Measurements from ENCODE around the gene RSAD1.

The RSAD1 gene

DNA sequence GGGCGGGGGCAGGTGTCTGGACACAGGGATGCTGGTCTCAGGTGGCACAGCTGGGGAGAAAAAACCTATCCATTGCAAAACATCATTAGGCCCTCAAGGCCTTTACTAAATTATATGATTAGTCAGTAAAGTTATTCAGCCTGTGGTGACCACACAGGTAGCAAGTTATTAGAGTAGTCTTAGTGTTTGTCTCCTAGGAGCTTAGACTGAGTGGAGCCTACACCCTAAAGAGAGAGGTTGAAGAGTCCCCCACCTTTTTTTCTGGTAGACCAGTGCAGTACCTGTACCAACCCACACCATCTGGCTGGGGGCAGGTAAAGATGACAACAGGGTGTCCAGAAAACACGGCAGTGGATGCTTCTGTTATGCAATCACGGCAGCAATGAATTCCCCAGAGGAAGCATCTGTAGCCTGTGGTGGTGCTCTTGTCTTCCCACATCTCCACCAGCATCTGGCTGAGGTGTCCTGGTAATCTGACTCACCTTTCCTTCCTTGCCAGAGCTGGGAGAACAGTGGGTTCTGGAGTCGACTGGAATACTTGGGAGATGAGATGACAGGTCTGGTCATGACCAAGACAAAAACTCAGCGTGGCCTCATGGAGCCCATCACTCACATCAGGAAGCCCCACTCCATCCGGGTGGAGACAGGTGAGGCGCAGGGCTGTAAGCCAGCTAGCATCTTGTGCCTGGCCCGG is 40.6 kb downstream of the RSAD1 start:
- no peak for DNase-seq (ENCODE audit: low spot score)

DNA sequence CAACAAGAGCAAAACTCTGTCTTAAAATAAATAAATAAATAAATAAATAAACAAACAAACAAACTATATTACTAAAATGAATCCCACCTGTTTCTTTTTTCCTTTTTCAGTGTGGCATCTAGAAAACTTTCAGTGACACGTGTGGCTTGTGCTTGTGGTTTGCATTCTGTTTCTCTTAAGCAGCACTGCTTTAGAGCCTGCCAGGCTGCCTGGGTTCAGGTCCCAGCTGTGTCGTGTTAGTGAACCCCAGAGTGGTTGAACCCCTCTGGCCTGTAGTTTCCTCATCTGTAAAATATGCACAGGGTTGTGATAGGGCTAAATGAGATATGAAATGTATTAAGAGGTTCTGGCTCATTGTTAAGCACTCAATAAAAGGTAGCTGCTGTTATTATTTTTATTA is 41.8 kb downstream of the RSAD1 start:
- no peak for DNase-seq (ENCODE audit: low spot score)

DNA sequence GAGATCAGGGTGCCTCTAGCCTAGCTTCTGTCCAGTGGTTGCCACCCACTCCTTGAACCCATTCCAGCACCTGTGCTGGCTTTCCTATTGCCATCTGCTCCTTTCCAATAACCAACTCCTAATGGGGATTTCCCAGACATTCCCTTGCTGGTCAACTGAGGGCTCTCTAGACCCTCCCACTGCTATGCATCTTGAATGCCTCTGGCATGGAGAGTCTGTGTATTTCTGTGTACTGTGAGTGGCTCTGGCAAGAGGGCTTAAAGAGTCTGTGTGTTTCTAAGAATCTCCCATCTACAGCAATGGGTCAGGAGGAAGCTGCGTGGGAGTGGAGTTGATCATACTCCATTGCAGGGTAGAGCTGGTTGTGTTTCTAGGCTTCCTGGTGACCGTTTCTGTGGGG is 42.9 kb downstream of the RSAD1 start:
- DNase-seq (ENCODE audit: low spot score): no peak

DNA sequence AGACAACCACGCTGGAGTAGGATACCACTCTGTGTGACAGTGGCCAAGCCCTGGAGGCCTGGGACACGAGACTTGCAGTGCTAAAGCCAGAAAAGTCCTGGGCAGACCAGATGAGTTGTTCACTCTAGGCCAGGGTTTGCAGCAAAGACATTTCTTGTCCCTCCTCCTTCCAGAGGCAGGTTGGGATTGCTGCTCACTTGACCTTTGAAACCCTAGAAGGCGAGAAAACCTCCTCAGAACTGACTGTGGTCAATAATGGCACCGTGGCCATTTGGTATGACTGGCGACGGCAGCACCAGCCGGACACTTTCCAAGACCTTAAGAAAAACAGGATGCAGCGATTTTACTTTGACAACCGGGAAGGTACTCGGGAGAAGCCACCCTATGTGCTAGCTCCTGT is 44.1 kb downstream of the RSAD1 start:
- no peak for DNase-seq (ENCODE audit: low spot score)

DNA sequence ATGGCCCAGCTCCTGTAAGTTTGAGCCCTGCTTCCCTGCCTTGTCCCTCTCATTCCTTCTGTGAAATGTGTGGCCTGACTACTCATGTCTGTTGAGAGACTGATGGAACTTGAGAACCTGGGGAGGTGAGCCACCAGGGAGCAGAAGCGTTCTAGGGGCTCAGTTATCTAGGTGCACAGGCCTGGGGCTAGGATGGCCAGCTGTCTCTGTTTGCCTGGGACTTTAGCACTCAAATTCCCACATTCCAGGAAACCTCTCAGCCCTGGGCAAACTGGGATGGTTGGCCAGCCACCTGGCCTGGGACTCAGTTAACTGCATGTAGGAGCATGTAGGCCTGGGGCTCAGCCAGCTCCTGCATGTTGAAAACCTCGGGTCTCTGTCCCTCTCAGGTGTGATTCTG is 44.5 kb downstream of the RSAD1 start:
- no peak for DNase-seq (ENCODE audit: low spot score)

DNA sequence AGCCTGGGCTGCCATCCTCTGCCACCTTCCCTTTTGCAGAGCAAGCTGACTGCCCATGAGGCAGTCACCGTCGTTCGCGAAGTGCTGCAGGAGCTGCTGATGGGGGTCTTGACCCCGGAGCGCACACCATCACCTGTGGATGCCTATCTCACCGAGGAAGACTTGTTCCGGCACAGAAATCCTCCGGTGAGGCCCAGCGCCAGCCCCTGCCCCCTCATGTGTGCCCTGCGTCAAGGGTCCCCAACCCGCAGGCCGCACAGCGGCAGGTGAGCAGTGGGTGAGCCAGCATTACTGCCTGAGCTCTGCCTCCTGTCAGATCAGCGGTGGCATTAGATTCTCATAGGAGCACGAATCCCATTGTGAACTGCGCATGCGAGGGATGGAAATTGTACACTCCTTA is 46.2 kb downstream of the RSAD1 start:
- no peak for DNase-seq (ENCODE audit: low spot score)

DNA sequence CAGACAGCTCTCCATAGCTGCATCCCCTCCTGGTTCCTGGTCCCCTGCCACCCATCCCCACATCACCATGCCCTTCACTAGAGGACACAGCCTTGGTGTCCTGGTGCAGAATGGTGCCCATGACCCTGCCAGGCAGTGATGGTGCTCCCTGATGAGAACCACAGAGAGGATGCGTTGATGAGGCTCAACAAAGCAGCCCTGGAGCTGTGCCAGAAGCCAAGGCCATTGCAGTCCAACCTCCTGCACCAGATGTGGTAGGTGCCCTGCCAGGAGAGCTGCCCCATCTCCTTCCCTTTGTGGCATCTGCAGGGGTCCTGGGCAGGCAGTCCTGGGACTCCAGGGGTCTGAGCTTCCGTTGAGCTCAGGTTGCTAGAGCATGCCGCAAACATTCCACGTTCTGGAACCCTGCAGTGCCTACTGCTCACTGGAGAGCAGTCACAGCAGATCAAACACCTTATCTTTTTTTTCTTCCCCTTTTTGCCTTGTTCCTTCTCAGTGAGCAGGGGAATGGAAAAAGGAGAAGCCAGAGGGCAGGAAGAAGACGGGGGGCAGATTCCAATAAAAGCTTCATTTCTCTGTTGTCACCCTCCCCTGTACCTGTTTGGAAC is 48.6 kb downstream of the RSAD1 start:
- DNase-seq (ENCODE audit: low spot score): no peak

DNA sequence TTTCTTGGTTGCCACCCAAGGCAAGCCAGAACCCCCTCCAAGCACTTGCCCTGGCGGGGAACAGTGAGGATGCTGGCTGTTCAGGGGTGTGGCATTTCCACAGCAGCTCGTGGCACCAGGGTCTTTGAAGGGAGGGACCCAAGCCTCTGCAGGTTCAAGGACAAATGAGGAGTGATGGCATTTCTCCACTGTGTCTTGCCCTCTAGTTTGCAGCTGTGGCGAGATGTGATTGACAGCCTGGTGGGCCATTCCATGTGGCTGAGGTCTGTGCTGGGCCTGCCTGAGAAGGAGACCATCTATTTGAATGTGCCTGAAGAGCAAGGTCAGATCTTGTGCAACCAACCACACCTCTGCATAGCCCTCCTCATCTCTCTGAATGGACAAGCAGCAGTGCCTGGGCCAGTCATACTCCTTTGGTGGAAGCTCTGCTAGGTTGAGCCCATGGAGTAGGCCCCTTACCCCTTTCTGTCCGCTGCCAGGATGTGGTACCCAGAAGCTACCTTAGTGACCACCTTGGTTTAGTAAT is 49.4 kb downstream of the RSAD1 start:
- DNase-seq (ENCODE audit: low spot score): no peak

DNA sequence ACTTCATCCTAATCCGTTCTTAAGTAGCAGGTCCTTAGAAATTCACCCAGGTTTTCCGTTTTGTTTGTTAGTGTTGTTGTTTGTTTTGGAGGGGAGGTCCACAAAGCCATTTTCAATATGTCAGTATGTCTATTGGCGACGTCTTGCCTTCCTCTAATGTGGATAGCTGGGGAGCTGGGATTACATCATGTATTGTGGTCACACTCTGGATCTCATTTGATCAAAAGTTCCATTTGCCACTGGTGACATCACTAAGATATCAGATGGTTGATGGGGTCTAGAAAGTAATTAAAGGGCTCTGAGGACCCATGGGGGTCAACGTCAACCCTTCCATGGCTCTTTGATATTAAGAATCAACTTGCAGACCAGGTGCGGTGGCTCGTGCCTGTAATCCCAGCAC is 51.2 kb downstream of the RSAD1 start:
- no peak for DNase-seq (ENCODE audit: low spot score)

DNA sequence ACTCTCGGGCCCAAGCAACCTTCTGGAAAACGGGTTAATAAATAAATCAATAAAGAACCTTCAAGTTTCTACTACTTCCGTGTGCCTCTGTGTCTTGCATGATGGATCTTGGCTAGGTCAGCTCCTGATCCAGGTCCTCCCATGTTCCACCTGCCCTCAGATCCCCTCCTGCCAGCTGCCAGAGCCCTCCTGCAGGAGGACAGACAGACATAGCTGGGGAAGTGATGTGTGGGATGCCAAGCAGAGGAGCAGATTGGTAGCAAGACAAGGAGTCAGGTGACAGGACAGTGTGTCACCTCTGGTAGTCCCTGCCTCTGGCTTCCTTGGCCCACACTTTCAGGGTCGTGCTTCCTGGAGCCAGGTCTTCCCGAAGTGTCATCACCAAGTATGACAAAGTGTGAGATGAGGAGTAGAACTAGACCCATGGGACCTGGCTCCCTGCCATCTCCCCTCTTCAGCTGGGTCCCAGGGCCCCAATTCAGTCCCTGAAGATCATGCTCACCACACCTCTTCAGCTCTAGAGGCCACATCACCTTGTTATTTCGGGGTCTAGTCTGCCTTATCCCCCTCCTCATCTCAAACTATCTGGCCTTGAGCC is 52.9 kb downstream of the RSAD1 start:
- DNase-seq (ENCODE audit: low spot score): no peak

DNA sequence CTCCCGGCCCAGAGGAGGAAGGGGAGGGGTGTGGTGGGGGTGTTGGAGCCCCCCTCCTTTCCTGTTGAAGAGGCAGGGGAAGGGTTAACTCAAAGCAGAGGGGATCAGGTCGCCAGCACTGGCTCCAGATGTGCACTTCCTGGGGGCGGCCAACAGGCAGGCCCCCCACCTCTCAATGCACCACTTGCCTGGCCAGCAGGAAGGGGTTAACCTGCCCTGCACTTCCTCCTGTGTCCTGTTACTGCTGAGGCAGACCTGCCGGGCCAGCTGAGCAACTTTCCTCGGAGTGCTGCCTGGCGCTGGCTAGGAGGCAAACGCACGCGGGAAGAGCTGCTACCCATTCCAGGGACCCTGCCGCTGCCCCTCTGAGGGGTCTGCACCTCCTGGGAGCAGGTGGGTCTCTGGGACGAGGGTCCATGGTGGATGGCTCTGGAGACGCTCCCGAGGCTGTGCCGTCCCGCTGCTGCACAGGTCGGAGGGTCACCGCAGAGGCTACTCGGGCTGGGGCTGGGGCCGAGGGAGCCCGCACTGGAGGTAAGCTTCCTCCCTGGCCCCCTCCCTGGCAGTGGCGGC is 53.9 kb downstream of the RSAD1 start, which contains the start of gene EPN3:
TSS of gene EPN3 (plus strand) at position 284 of the 573 bp plus-strand sequence. CDS start 3,822 bp downstream, outside the sequence.
- no peak for DNase-seq (ENCODE audit: low spot score)

DNA sequence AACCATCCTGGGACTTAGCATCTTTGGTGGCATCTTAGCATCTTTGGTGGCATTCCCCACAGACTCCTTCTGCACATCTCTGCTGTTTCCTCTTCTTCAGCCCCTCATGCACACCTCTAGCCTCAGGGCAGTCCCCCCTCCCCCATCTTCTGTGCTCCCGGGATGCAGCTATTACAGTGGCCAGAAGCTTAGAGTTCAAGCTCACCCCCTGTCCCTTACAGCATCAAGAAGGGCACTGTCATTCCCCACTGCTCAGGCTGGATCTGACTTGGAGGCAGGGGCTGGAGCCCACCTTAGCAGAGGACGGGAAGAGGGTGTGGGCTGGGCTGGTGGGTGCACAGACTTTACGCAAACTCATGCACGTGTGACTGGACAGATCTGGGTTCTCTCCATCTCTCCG is 54.5 kb downstream of the RSAD1 start:
- DNase-seq (ENCODE audit: low spot score): no peak

DNA sequence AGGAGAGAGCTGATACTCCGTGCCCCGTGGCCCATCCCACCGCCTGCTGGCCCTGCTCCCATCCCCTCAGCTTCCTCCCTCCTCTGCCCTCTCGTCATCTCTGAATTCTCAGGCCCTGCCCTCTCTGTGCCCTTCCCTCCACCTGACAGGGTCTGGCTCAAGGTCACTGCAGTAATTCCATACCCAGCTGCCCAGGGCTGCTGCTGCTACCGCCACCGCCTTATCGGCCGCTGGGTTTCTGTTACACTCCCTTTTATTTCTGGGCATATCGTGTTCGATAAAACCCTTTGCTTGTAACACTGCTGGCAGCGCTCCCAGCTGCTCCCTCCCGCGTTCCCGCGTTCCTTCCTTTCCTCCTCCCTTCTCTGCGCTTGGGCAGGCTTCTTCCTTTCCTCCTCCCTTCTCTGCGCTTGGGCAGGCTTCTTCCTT is 55.1 kb downstream of the RSAD1 start:
- no peak for DNase-seq (ENCODE audit: low spot score)

DNA sequence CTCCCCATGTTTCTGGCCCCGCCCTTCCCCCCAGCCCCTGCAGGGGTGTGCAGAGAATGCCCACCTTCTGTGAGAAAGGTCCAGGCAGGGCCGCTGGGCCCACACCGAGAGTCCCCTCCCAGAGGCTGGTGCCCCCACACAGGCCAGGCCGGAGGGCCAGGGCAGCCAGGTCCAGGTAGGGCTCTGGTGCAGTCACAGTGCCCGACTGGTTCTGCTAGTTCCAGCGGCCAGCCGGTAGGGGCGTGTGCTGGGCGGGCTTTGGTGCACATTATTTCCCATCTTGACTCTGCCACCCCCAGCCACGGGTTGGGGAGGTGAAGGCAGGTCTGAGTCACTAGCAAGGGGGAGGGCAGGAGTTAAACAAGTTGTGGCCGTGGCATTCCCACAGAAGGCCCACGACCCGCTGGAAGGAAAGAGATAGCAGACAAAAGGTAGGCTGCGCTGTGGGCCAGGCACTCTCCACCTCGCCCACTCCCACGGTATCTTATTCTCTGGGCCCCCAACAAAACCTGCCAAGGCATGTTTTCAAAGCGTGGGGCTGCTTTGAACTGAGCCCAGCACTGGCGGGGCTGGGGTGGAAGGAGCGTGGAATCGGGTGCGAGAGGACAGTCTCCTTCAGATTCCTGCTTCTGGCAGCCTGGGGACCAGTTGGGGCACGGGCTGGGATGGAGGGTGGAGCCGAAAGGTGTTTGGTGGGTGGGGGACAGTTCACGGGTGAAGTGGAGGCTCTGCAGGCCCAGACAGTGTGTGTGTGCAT is 55.7 kb downstream of the RSAD1 start:
- DNase-seq (ENCODE audit: low spot score): no peak

DNA sequence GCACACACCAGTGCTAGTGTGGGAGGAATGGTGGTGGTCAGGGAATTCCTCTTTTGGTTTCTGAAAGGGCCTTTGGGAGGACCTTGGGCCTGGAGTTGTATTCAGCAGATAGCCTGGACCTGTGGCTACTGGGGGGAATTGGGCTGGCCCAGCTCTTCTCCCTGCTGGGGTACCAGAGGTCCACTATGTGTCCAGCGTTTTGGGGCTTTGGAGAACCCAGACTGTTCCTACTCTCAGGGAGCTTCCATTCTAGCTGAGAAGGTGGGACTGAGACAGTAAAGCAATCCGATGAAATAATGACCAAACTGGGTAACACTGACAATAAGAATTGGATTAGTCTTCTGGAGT is 56.3 kb downstream of the RSAD1 start:
- no peak for DNase-seq (ENCODE audit: low spot score)

DNA sequence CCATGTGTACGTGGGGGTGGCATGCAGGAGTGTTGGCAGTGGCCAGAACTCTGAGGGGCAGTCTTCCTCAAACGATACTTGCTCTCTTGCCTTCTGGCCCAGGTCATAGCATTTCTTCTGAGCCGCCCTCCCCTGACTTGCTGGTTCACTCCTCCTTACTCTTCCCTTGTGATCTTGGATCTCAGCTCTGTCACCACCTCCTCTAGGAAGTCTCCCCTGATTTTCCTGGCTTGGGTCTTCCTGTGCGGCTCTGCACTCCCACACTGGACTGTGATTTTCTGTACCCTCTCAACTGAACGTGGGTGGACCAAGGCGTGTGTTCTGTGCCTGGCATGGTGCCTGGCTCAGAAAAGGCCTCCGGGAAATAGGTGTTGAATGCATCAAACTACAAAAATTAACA is 56.7 kb downstream of the RSAD1 start:
- DNase-seq (ENCODE audit: low spot score): no peak

Data from hepatic stellate cell (primary cell).